Smooth muscle cell (in vitro differentiated cells): ENCODE results near the gene C12orf75. TPM values are rescaled to one million over a fixed set of nuclear protein-coding genes. Genes with fewer than 3 reads are reported as not detected.

Experiments
- DNase-seq: peaks from one replicate; lab custom pipeline; 2025; ENCODE audit not compliant: unreplicated experiment; lab: John Stamatoyannopoulos, UW
- H2AFZ ChIP-seq: fragments of 200-600 bp; sonication (generic); 2 replicates; pipeline ENCODE4 v1.6.0; 2016; ENCODE audit warnings: antibody characterized with exemption, low read depth, mild to moderate bottlenecking
- H3F3A ChIP-seq: fragments of 200-600 bp; sonication (generic); 2 replicates; pipeline ENCODE4 v1.6.0; 2017; ENCODE audit warnings: antibody characterized with exemption, low read depth
- H3K27ac ChIP-seq: fragments of 200-600 bp; sonication (generic); 2 replicates; pipeline ENCODE4 v1.5.1; 2016; ENCODE audit warnings: low read depth, mild to moderate bottlenecking
- H3K27me3 ChIP-seq: fragments of 200-600 bp; sonication (generic); 2 replicates; pipeline ENCODE4 v1.6.1; 2016; ENCODE audit warnings: low read depth, mild to moderate bottlenecking
- H3K36me3 ChIP-seq: fragments of 200-600 bp; sonication (generic); 2 replicates; pipeline ENCODE4 v1.5.1; 2016; ENCODE audit warnings: low read depth
- H3K4me1 ChIP-seq: fragments of 200-600 bp; sonication (generic); 2 replicates; pipeline ENCODE4 v1.5.1; 2016; ENCODE audit warnings: low read depth
- H3K4me2 ChIP-seq: fragments of 200-600 bp; sonication (generic); 2 replicates; pipeline ENCODE4 v1.6.0; 2016; ENCODE audit warnings: mild to moderate bottlenecking
- H3K4me3 ChIP-seq: fragments of 200-600 bp; sonication (generic); 2 replicates; pipeline ENCODE4 v1.5.1; 2016; ENCODE audit warnings: mild to moderate bottlenecking
- H3K79me2 ChIP-seq: fragments of 200-600 bp; sonication (generic); 2 replicates; pipeline ENCODE4 v1.6.0; 2016; ENCODE audit warnings: low read depth, mild to moderate bottlenecking
- H3K9ac ChIP-seq: fragments of 200-600 bp; sonication (generic); 2 replicates; pipeline ENCODE4 v1.6.0; 2016; ENCODE audit warnings: low read depth
- H3K9me3 ChIP-seq: fragments of 200-600 bp; sonication (generic); replicated peaks from 2 replicates; pipeline ENCODE4 v1.5.1; 2016; ENCODE audit warnings: low read depth
- H4K20me1 ChIP-seq: fragments of 200-600 bp; sonication (generic); 2 replicates; pipeline ENCODE4 v1.6.0; 2016; ENCODE audit warnings: low read depth
- WGBS: methylation state at CpG from one replicate; pipeline ENCODE4 v1.1.7; 2016; ENCODE audit warnings: low lambda C conversion rate; 5-methylcytosine and 5-hydroxymethylcytosine counted together
- polyA plus RNA-seq: library from polyadenylated mRNA; unstranded; fragments of >200 nt; fragmentation: Nextera tagmentation; extraction: Ambion mirVana; gene quantifications from 2 replicates; pipeline ENCODE4 v1.2.1, GENCODE V29; 2016
- total RNA-seq: library from RNA; depleted of rRNA; stranded (reverse); fragments of >200 nt; gene quantifications from 2 replicates; pipeline ENCODE4 v1.2.3, GENCODE V29; 2014
- TF ChIP-seq, protein P1 (sequence below): fragments of 200-600 bp; sonication (generic); IDR thresholded peaks from 2 replicates; pipeline ENCODE4 v1.5.1; 2017; ENCODE audit warnings: borderline replicate concordance, mild to moderate bottlenecking, antibody characterized with exemption; ENCODE audit not compliant: insufficient read depth, poor library complexity, severe bottlenecking

The C12orf75 gene
- total and polyA plus RNA-seq, 2 experiments from 2014 or later: 201 to 309 TPM

DNA sequence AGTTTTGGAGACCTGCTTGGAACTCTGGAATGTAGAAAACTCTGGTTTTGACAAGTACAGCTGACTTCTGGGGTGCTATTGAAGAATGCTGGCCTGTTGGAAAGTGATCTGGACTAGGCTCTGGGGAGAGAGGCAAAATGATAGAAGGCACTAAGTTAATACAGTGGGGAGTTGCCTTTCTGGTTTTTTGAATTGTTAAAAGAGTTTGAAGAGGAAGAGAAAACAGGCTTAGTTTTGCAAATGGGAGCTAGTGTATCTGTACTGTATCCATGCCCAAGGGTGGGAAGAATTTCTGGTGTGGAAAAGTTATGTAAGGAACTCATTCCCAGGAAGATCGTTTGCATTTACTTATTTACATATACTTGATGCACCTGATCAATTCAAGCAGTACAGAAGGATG, 43.8 kb downstream of the C12orf75 start:
- Histone ChIP-seq H2AFZ (no peak overlapping the region), H4K20me1 (peaks cover 6% of the 10 kb centered on the region), H3K4me1 (no peaks in the 10 kb centered on the region), H3K4me3 (no peak overlapping the region), H3K9me3 (no peaks in the 10 kb centered on the region), H3F3A (no peaks in the 10 kb centered on the region), H3K4me2 (no peak overlapping the region), H3K79me2 (no peaks in the 10 kb centered on the region), H3K9ac (no peak overlapping the region), H3K27me3 (no peaks in the 10 kb centered on the region), H3K27ac (no peak overlapping the region), H3K36me3 (peaks cover 5% of the 10 kb centered on the region)
- WGBS: 94% methylated on average over 1 of the region's 1 CpG
- no peak for DNase-seq
- TF ChIP-seq, protein P1, sequence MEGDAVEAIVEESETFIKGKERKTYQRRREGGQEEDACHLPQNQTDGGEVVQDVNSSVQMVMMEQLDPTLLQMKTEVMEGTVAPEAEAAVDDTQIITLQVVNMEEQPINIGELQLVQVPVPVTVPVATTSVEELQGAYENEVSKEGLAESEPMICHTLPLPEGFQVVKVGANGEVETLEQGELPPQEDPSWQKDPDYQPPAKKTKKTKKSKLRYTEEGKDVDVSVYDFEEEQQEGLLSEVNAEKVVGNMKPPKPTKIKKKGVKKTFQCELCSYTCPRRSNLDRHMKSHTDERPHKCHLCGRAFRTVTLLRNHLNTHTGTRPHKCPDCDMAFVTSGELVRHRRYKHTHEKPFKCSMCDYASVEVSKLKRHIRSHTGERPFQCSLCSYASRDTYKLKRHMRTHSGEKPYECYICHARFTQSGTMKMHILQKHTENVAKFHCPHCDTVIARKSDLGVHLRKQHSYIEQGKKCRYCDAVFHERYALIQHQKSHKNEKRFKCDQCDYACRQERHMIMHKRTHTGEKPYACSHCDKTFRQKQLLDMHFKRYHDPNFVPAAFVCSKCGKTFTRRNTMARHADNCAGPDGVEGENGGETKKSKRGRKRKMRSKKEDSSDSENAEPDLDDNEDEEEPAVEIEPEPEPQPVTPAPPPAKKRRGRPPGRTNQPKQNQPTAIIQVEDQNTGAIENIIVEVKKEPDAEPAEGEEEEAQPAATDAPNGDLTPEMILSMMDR: no peak

DNA sequence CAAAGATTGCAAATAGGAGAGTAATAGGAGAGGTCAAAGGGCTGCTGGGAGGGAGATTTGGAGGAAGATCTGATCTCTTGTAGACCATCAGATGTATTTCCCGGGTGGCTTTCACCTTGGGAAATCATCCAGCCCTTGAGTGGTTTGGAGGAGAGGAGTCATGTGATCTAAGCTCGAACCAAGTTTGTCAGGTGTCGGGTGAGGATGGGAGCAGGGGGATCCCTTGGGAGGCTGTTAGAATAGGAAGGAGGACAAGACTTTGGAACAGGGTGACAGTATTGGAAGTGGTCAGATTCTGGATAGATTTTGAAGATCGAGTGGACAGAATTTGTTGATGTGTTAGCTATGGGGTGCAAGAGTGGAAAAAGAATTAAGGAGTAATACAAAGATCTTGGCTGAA, 46.6 kb downstream of the C12orf75 start:
- Histone ChIP-seq H3K27ac (no peak overlapping the region), H3K4me2 (no peak overlapping the region), H3K4me3 (no peak overlapping the region), H3K9me3 (no peaks in the 10 kb centered on the region), H3K36me3 (peaks cover 5% of the 10 kb centered on the region), H3K4me1 (no peaks in the 10 kb centered on the region), H3K27me3 (no peaks in the 10 kb centered on the region), H3F3A (peaks cover 4% of the 10 kb centered on the region), H4K20me1 (no peaks in the 10 kb centered on the region), H3K79me2 (no peaks in the 10 kb centered on the region), H3K9ac (no peak overlapping the region), H2AFZ (no peak overlapping the region)
- TF ChIP-seq, protein P1: no peak
- WGBS: 96% methylated on average over 4 of the region's 4 CpGs
- no peak for DNase-seq

DNA sequence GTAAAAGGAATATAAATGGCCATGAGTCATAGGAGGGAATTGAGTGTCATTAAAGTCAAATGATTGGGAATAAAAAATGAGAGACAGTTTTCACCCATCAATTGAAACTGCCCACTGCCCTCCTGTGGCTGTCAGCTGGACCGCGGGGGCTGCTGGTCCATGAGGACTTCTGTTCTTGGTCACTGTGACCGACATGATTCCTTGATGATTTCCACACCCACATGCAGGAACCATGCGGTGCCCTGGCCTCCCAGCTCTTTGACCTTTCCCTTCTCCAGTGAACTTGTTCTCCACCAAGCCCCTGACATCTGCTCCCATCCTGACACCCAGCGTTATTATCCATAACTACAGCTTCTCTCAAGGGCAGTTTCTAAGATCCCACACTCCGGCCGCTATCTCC, 48.4 kb downstream of the C12orf75 start:
- Histone ChIP-seq H2AFZ (no peak overlapping the region), H3K79me2 (no peaks in the 10 kb centered on the region), H3K27me3 (no peaks in the 10 kb centered on the region), H3K4me2 (no peak overlapping the region), H3K4me1 (no peaks in the 10 kb centered on the region), H4K20me1 (no peaks in the 10 kb centered on the region), H3K4me3 (no peak overlapping the region), H3K27ac (no peak overlapping the region), H3K36me3 (no peaks in the 10 kb centered on the region), H3F3A (peaks cover 4% of the 10 kb centered on the region), H3K9ac (no peak overlapping the region), H3K9me3 (no peaks in the 10 kb centered on the region)
- TF ChIP-seq, protein P1: no peak
- no peak for DNase-seq
- WGBS: 80% methylated on average over 7 of the region's 7 CpGs
